Measurements from ENCODE around the gene SLC5A4.

Gene SLC5A4

GRCh38 chr22:32244547-32244946 is 10.6 kb downstream of the SLC5A4 start:
- Histone ChIP-seq H3K9me3 (no peaks in the 10 kb centered on the region), H3K4me3 (no peak overlapping the region), H3K27me3 (peaks cover 0 to 15% of the 10 kb centered on the region in 2 donors), H3K27ac (no peak overlapping the region), H3K4me1 (no peaks in the 10 kb centered on the region), H3K36me3 (no peaks in the 10 kb centered on the region)
- TF ChIP-seq, protein P1, sequence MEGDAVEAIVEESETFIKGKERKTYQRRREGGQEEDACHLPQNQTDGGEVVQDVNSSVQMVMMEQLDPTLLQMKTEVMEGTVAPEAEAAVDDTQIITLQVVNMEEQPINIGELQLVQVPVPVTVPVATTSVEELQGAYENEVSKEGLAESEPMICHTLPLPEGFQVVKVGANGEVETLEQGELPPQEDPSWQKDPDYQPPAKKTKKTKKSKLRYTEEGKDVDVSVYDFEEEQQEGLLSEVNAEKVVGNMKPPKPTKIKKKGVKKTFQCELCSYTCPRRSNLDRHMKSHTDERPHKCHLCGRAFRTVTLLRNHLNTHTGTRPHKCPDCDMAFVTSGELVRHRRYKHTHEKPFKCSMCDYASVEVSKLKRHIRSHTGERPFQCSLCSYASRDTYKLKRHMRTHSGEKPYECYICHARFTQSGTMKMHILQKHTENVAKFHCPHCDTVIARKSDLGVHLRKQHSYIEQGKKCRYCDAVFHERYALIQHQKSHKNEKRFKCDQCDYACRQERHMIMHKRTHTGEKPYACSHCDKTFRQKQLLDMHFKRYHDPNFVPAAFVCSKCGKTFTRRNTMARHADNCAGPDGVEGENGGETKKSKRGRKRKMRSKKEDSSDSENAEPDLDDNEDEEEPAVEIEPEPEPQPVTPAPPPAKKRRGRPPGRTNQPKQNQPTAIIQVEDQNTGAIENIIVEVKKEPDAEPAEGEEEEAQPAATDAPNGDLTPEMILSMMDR (IDR thresholded peaks at IDR 0.05), result no peak
- intact Hi-C loops (cut with DNase I; ENCODE audit: low total_unique reads), result no loop called here
- DNase-seq, result no peak

GRCh38 chr22:32240461-32240860 is 14.7 kb downstream of the SLC5A4 start:
- Histone ChIP-seq H3K27ac (no peak overlapping the region), H3K36me3 (no peaks in the 10 kb centered on the region), H3K4me3 (no peak overlapping the region), H3K4me1 (no peaks in the 10 kb centered on the region), H3K27me3 (peaks cover 0 to 6% of the 10 kb centered on the region in 2 donors), H3K9me3 (no peaks in the 10 kb centered on the region)
- TF ChIP-seq, protein P1 (IDR thresholded peaks at IDR 0.05), result no peak
- intact Hi-C loops (cut with DNase I; ENCODE audit: low total_unique reads), result no loop called here
- no peak for DNase-seq

- no peaks in the 10 kb centered on the region for H3K36me3 ChIP-seq
- intact Hi-C loops (cut with DNase I; ENCODE audit: low total_unique reads), result no loop called here
- no peak for DNase-seq
- TF ChIP-seq, protein P1 (IDR thresholded peaks at IDR 0.05), result no peak
- H3K27me3 ChIP-seq, result peaks cover 0 to 9% of the 10 kb centered on the region in 2 donors
- no peak overlapping the region for H3K27ac ChIP-seq
- no peaks in the 10 kb centered on the region for H3K4me1 ChIP-seq
- no peak overlapping the region for H3K4me3 ChIP-seq
- H3K9me3 ChIP-seq, result no peaks in the 10 kb centered on the region
Observed at GRCh38 chr22:32237906-32238305, 17.2 kb downstream of the SLC5A4 start.

DNA sequence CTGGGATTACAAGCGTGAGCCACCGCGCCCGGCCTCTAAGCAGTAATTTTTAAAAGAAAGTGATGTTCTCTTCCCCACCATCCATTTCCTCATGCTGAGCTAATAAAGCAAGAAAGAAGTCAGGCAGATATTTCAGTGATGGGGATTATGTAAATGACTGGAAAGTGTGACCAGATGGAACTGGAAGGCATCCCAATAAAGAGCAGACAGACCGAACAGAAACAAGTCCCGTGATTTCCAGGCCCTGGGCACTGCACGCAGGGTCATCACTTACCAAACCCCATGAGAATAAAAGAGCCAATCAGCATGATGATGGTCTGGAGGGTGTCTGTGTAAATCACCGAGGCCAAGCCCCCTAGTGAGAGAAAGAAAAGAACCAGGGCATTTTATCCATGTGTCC is 18.2 kb downstream of the SLC5A4 start:
- H3K36me3 ChIP-seq, result no peaks in the 10 kb centered on the region
- DNase-seq, result no peak
- TF ChIP-seq, protein P1 (IDR thresholded peaks at IDR 0.05), result no peak
- peaks cover 0 to 9% of the 10 kb centered on the region in 2 donors for H3K27me3 ChIP-seq
- H3K4me3 ChIP-seq, result no peak overlapping the region
- no peak overlapping the region for H3K27ac ChIP-seq
- H3K9me3 ChIP-seq, result no peaks in the 10 kb centered on the region
- intact Hi-C loops (cut with DNase I; ENCODE audit: low total_unique reads), result no loop called here
- H3K4me1 ChIP-seq, result no peaks in the 10 kb centered on the region

DNA sequence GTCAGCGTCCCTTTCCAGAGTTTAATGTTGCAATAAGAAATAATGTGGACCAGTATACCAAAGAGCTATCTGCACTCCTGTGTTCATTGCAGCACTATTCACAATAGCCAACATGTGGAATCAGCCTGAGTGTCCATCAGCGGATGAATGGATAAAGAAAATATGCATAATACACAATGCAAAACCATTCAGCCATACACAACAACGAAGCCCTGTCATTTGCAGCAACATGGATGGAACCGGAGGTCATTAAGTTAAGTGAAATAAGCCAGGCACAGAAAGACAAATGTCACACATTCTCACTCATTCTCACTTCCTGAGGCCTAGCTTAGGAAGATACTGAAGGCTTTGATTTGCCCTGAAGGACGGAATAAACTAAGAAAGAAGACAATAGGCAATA is 22.1 kb downstream of the SLC5A4 start:
- peaks cover 0 to 9% of the 10 kb centered on the region in 2 donors for H3K27me3 ChIP-seq
- TF ChIP-seq, protein P1 (IDR thresholded peaks at IDR 0.05), result no peak
- H3K27ac ChIP-seq, result no peak overlapping the region
- no peaks in the 10 kb centered on the region for H3K36me3 ChIP-seq
- intact Hi-C loops (cut with DNase I; ENCODE audit: low total_unique reads), result no loop called here
- H3K4me3 ChIP-seq, result no peak overlapping the region
- DNase-seq, result no peak
- H3K4me1 ChIP-seq, result no peaks in the 10 kb centered on the region
- no peaks in the 10 kb centered on the region for H3K9me3 ChIP-seq

DNA sequence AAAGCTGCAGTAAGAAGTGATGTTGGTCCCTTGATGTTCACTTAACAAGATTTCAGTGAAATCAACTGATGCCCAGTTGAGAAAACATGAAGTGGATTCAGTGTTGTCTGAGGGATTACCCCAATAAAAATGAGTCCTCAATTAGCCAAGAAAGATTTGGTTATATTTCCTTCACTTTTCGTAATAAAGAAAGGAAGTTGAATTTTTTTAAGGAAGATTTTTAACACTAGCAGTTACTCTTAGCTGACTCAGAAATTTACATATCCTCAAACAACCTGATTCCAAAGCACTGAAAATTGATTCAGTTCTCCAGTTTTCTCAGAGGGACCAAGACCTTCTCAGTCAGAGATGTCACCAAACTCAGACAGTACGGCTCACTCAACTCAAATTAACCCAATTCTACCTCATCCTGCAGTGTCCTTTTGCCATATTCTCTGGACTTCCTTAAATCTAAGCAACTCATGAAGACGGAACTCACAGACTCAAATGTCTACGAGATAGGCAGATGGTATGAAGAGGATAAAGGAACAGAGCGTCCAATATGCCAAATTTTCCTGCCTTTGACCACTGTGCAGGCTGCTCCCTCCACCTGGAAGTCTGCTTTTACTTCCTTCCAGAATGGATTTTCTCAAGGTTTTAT is 22.8 kb downstream of the SLC5A4 start:
- Histone ChIP-seq H3K4me1 (no peaks in the 10 kb centered on the region), H3K36me3 (no peaks in the 10 kb centered on the region), H3K27me3 (peaks cover 0 to 9% of the 10 kb centered on the region in 2 donors), H3K4me3 (no peak overlapping the region), H3K27ac (no peak overlapping the region), H3K9me3 (no peaks in the 10 kb centered on the region)
- intact Hi-C loops (cut with DNase I; ENCODE audit: low total_unique reads), result no loop called here
- DNase-seq, result no peak
- TF ChIP-seq, protein P1 (IDR thresholded peaks at IDR 0.05), result no peak

Data from tibial artery (tissue), 4 donors.